Motor neuron (in vitro differentiated cells): ENCODE data around the gene DRD3. TPM values are rescaled to one million over a fixed set of nuclear protein-coding genes. Genes with fewer than 3 reads are reported as not detected.

ENCODE experiments used
- ATAC-seq, 8 experiments: fragments of 200-7000 bp; cut with Tn5 transposase; replicated peaks in 6 of 8; 2 replicates each; pipeline ENCODE4 v1.8.0; 2021; ENCODE audit warnings: mild to moderate bottlenecking in 8 of 8, moderate library complexity in 8 of 8
- H3K27ac ChIP-seq, 2 donors: fragments of 250-450 bp; sonication (Bioruptor Pico); 2 replicates each; pipeline ENCODE4 v1.9.0; 2021; ENCODE audit warnings: antibody characterized with exemption in 2 of 2, mild to moderate bottlenecking in 2 of 2, moderate library complexity in 1 of 2
- H3K4me1 ChIP-seq, 2 donors: fragments of 250-450 bp; sonication (Bioruptor Pico); replicated peaks in 1 of 2; 2 replicates each; pipeline ENCODE4 v1.6.1; 2021; ENCODE audit warnings: antibody characterized with exemption in 2 of 2, mild to moderate bottlenecking in 2 of 2, moderate library complexity in 1 of 2
- H3K4me3 ChIP-seq, 5 donors: fragments of 250-450 bp; sonication (Bioruptor Pico); 2 replicates each; pipeline ENCODE4 v1.9.0; 2021; ENCODE audit warnings: antibody characterized with exemption in 5 of 5, mild to moderate bottlenecking in 5 of 5, moderate library complexity in 4 of 5
- WGBS, 10 experiments: fragments of 450-650 bp; shearing (Covaris generic); methylation state at CpG; one replicate each; pipeline ENCODE4 v1.0.0; 2022; 5-methylcytosine and 5-hydroxymethylcytosine counted together
- in situ Hi-C, 9 experiments: fragments of 400-800 bp; cut with MboI; loops; one replicate each; pipeline ENCODE4 v1.15.0; 2021; ENCODE audit warnings: low sequenced_read_pairs in 9 of 9, low pct_unique_long_range_greater_than_20kb in 2 of 9; ENCODE audit not compliant: unreplicated experiment in 9 of 9
- total RNA-seq, 8 experiments: library from RNA; unstranded; fragments of 300-600 nt; gene quantifications; 2 replicates each; pipeline versions ENCODE4 v1.2.3 to v1.2.4, GENCODE V29; 2022

The DRD3 gene
- total RNA-seq, 8 experiments from 2014 or later, result 0.21 to 0.33 (median 0.25) TPM; not detected in 4

DNA sequence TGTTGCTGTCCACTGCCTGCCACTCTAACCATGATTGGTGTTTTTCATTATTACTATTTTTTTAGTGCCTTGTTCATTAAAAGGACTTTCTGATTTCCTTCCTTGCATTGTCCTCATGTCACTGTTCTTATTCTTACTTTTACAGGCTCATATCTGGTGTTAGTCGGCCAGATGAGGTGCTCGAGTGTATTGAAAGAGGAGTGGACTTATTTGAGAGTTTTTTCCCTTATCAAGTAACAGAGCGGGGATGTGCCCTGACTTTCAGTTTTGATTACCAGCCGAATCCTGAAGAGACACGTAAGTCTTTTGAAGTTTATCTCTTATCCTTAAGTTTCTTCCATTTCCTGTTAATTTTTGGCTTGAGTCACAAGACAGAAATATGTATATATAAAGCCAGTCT, 99.1 kb downstream of the DRD3 start:
- no peaks in the 10 kb centered on the region for H3K4me1 ChIP-seq
- 82 to 100% (median 93%) methylated on average over 1 to 5 of the region's 5 CpGs for WGBS, 10 experiments
- no peak overlapping the region for H3K27ac ChIP-seq
- in situ Hi-C loops, result no loop called here
- H3K4me3 ChIP-seq, result no peak overlapping the region
- ATAC-seq, result no peak

DNA sequence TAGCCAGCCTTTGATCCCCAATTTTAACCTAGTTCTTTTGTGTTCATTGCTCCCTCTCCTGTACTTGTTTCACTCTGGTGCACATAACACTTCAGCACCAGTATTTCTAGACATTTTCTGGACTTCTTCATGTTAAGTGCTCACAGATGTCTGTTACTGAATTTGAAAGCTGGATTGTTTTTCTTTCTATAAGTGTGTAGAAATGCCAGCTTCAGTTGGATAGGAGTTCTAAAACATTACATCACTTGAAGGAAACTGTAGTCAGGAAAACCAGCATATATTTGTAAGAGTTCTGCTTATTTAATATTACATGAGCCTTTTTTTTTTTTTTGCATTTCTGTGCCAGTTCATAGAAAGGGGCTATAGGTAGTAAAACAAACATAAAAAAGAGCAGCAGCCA, 100.7 kb downstream of the DRD3 start:
- in situ Hi-C loops, result no loop called here
- H3K27ac ChIP-seq, result no peak overlapping the region
- H3K4me3 ChIP-seq, result no peak overlapping the region
- H3K4me1 ChIP-seq, result no peaks in the 10 kb centered on the region
- no peak for ATAC-seq

Other genes with a start within 250 kb of the DRD3 start
- gene ZDHHC23, start 231.0 kb downstream of the DRD3 start, total RNA-seq, result 1 to 10 TPM in 7 of 8 experiments, under 1 TPM in 1; 0.46 to 3.5 (median 2.1) TPM
- 10 to 100 TPM in 2 of 8 experiments, 1 to 10 TPM in 6; 2.9 to 15.6 (median 7.6) TPM for gene CCDC191, start 122.5 kb downstream of the DRD3 start, total RNA-seq
- gene QTRT2, start 122.3 kb downstream of the DRD3 start, total RNA-seq, result 10 to 100 TPM in 6 of 8 experiments, 1 to 10 TPM in 2; 9.2 to 33.2 (median 18.6) TPM
- gene ZNF80, start 58.5 kb upstream of the DRD3 start, total RNA-seq, result under 1 TPM in 7 of 8 experiments, not detected in 1; 0.10 to 0.60 (median 0.17) TPM
- gene TIGIT, start 115.0 kb upstream of the DRD3 start, total RNA-seq, result 1 to 10 TPM in 3 of 8 experiments, under 1 TPM in 5; 0.17 to 1.5 (median 0.54) TPM